IMR-90 (cell line): ENCODE measurements around the gene TSPAN14.

Experiments
- BHLHE40 ChIP-seq: fragments of 150-350 bp; IDR thresholded peaks from 2 replicates; pipeline ENCODE4 v1.6.1; 2016; ENCODE audit warnings: mild to moderate bottlenecking, low read depth, low read length
- CEBPB ChIP-seq: IDR thresholded peaks from 2 replicates; pipeline ENCODE4 v1.6.1; 2012; ENCODE audit warnings: low read depth, low read length, improper control_type of control experiment
- CHD1 ChIP-seq: IDR thresholded peaks from 2 replicates; pipeline ENCODE4 v1.6.1; 2012; ENCODE audit warnings: low read depth, low read length, improper control_type of control experiment
- CTCF ChIP-seq: conservative IDR thresholded peaks from 2 replicates; pipeline ENCODE4 v1.5.1; 2012; ENCODE audit warnings: mild to moderate bottlenecking, low read depth, low read length, improper control_type of control experiment
- MAFK ChIP-seq: IDR thresholded peaks from 2 replicates; pipeline ENCODE4 v1.6.1; 2012; ENCODE audit warnings: low read depth, low read length, improper control_type of control experiment
- MAZ ChIP-seq: IDR thresholded peaks from 2 replicates; pipeline ENCODE4 v1.6.1; 2012; ENCODE audit warnings: low read depth, mild to moderate bottlenecking, low read length, improper control_type of control experiment, moderate library complexity, borderline replicate concordance
- MXI1 ChIP-seq: IDR thresholded peaks from 2 replicates; pipeline ENCODE4 v1.6.1; 2012; ENCODE audit warnings: low read depth, mild to moderate bottlenecking, low read length, moderate library complexity, borderline replicate concordance
- NFE2L2 ChIP-seq: fragments of 150-350 bp; IDR thresholded peaks from 2 replicates; pipeline ENCODE4 v1.6.1; 2016; ENCODE audit warnings: low read depth, mild to moderate bottlenecking, low read length
- POLR2A ChIP-seq: IDR thresholded peaks from 2 replicates; pipeline ENCODE4 v1.6.1; 2012; ENCODE audit warnings: mild to moderate bottlenecking, low read depth, low read length
- RAD21 ChIP-seq: IDR thresholded peaks from 2 replicates; pipeline ENCODE4 v1.6.1; 2012; ENCODE audit warnings: low read length, improper control_type of control experiment
- RCOR1 ChIP-seq: IDR thresholded peaks from 2 replicates; pipeline ENCODE4 v1.6.1; 2012; ENCODE audit warnings: mild to moderate bottlenecking, low read length, improper control_type of control experiment; ENCODE audit not compliant: insufficient replicate concordance
- RFX5 ChIP-seq: IDR thresholded peaks from 2 replicates; pipeline ENCODE4 v1.8.0; 2012; ENCODE audit warnings: low read depth, mild to moderate bottlenecking, low read length, moderate library complexity
- SMC3 ChIP-seq: fragments of 150-350 bp; IDR thresholded peaks from 2 replicates; pipeline ENCODE4 v1.6.1; 2016; ENCODE audit warnings: low read depth, mild to moderate bottlenecking, antibody characterized with exemption, low read length, moderate library complexity
- TF ChIP-seq, protein P1 (sequence below): fragments of 150-350 bp; IDR thresholded peaks from 2 replicates; pipeline ENCODE4 v1.6.1; 2016; ENCODE audit warnings: low read depth, mild to moderate bottlenecking, low read length, moderate library complexity, borderline replicate concordance

DNA sequence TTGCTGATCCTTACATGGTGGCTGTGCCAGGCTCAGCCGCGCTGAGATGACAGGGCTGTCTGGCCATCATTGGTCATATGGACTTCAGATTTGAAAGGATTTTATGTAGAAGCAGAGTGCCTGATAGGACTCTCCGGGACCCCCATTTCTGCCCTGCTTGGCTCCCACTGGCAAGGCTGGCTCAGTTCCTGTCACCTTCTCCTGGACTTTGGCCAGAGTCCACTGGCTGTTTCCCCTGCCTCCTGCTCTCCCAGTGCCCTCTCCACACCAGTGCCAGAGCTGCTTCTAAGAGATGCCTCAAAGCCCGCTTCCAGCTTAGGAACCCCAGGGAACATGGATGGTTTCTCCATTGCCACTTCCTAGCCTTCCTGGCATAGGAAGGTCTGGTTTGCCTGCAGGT is 78.5 kb downstream of the TSPAN14 start:
- TF ChIP-seq RFX5 (no peak), CTCF (no peak), POLR2A (no peak), RCOR1 (no peak), SMC3 (no peak), RAD21 (no peak), MXI1 (no peak), BHLHE40 (no peak), NFE2L2 (no peak), CEBPB (no peak), CHD1 (no peak), MAFK (no peak), MAZ (no peak)
- TF ChIP-seq, protein P1, sequence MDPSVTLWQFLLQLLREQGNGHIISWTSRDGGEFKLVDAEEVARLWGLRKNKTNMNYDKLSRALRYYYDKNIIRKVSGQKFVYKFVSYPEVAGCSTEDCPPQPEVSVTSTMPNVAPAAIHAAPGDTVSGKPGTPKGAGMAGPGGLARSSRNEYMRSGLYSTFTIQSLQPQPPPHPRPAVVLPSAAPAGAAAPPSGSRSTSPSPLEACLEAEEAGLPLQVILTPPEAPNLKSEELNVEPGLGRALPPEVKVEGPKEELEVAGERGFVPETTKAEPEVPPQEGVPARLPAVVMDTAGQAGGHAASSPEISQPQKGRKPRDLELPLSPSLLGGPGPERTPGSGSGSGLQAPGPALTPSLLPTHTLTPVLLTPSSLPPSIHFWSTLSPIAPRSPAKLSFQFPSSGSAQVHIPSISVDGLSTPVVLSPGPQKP = no peak
